GM23338 (cell line): Measurements from ENCODE around the gene TECTA. TPM values are rescaled to one million over a fixed set of nuclear protein-coding genes. Genes with fewer than 3 reads are reported as not detected.

Experiments used
- ATAC-seq: fragments of 200-7000 bp; cut with Tn5 transposase; 3 replicates; pipeline ENCODE4 v1.9.1; 2020
- DNase-seq: peaks from one replicate; pipeline ENCODE4 v3.0.0-alpha.2; 2015; ENCODE audit warnings: low spot score
- H2AFZ ChIP-seq: fragments of 200-600 bp; sonication (generic); 2 replicates; pipeline ENCODE4 v1.8.0; 2016; ENCODE audit warnings: antibody characterized with exemption, mild to moderate bottlenecking, moderate library complexity
- H3F3A ChIP-seq: fragments of 200-600 bp; sonication (generic); replicated peaks from 2 replicates; pipeline ENCODE4 v1.8.0; 2017; ENCODE audit warnings: antibody characterized with exemption, mixed run types, low read depth
- H3K27ac ChIP-seq: fragments of 200-600 bp; sonication (generic); 2 replicates; pipeline ENCODE4 v1.6.1; 2016; ENCODE audit warnings: low read depth
- H3K27me3 ChIP-seq: fragments of 200-600 bp; sonication (generic); 2 replicates; pipeline ENCODE4 v1.8.0; 2016; ENCODE audit warnings: mild to moderate bottlenecking, mixed run types, moderate library complexity; ENCODE audit not compliant: insufficient read depth
- H3K36me3 ChIP-seq: fragments of 200-600 bp; sonication (generic); 2 replicates; pipeline ENCODE4 v1.8.0; 2016; ENCODE audit warnings: mild to moderate bottlenecking; ENCODE audit not compliant: insufficient read depth
- H3K4me1 ChIP-seq: fragments of 200-600 bp; sonication (generic); 2 replicates; pipeline ENCODE4 v1.8.0; 2016; ENCODE audit warnings: mild to moderate bottlenecking, moderate library complexity; ENCODE audit not compliant: insufficient read depth
- H3K4me2 ChIP-seq: fragments of 200-600 bp; sonication (generic); 2 replicates; pipeline ENCODE4 v1.7.1; 2017; ENCODE audit warnings: mixed run types
- H3K4me3 ChIP-seq: fragments of 200-600 bp; sonication (generic); 2 replicates; pipeline ENCODE4 v1.6.1; 2016; ENCODE audit warnings: mixed run types
- H3K79me2 ChIP-seq: fragments of 200-600 bp; sonication (generic); replicated peaks from 2 replicates; pipeline ENCODE4 v1.8.0; 2017; ENCODE audit warnings: mild to moderate bottlenecking; ENCODE audit not compliant: insufficient read depth
- H3K9me2 ChIP-seq: fragments of 200-600 bp; sonication (generic); 2 replicates; pipeline ENCODE4 v1.8.0; 2017; ENCODE audit not compliant: insufficient read depth
- H4K20me1 ChIP-seq: fragments of 200-600 bp; sonication (generic); replicated peaks from 2 replicates; pipeline ENCODE4 v1.8.0; 2017; ENCODE audit warnings: mild to moderate bottlenecking; ENCODE audit not compliant: insufficient read depth
- H3K27ac Mint-ChIP-seq: 2 replicates; pipeline ENCODE4 v1.8.0; 2020; ENCODE audit warnings: inconsistent platforms, mild to moderate bottlenecking, moderate library complexity, mixed read lengths
- H3K27me3 Mint-ChIP-seq: 3 replicates; pipeline ENCODE4 v1.8.0; 2022; ENCODE audit warnings: low read depth, mild to moderate bottlenecking, moderate library complexity, mixed read lengths, inconsistent platforms; ENCODE audit not compliant: insufficient read depth, poor library complexity
- H3K36me3 Mint-ChIP-seq: 3 replicates; pipeline ENCODE4 v1.8.0; 2021; ENCODE audit warnings: low read depth, mild to moderate bottlenecking, inconsistent platforms, moderate library complexity, mixed read lengths
- H3K4me1 Mint-ChIP-seq: 3 replicates; pipeline ENCODE4 v1.8.0; 2020; ENCODE audit warnings: mild to moderate bottlenecking, inconsistent platforms, mixed read lengths
- H3K4me3 Mint-ChIP-seq: 3 replicates; pipeline ENCODE4 v1.8.0; 2021; ENCODE audit warnings: moderate library complexity, mild to moderate bottlenecking, inconsistent platforms, mixed read lengths
- H3K9me3 Mint-ChIP-seq: 3 replicates; pipeline ENCODE4 v1.8.0; 2020; ENCODE audit warnings: moderate library complexity, mild to moderate bottlenecking, inconsistent platforms, mixed read lengths
- CTCF ChIP-seq, 2 experiments: fragments of 200-600 bp in 1 of 2; sonication (generic) in 1 of 2; conservative IDR thresholded peaks; 2 replicates each; pipeline versions ENCODE4 v1.5.1 to v1.6.1; 2016 to 2017; ENCODE audit warnings: antibody characterized with exemption in 2 of 2, low read depth in 2 of 2, mild to moderate bottlenecking in 2 of 2, moderate library complexity in 1 of 2
- ETS1 ChIP-seq: IDR thresholded peaks from 2 replicates; pipeline ENCODE4 v1.6.1; 2016; ENCODE audit warnings: antibody characterized with exemption
- EZH2 ChIP-seq: fragments of 200-600 bp; sonication (generic); IDR thresholded peaks from one replicate; pipeline ENCODE4 v1.8.0; 2017; ENCODE audit warnings: antibody characterized with exemption, mild to moderate bottlenecking, low read depth; ENCODE audit not compliant: unreplicated experiment
- EZH2phosphoT487 ChIP-seq: fragments of 200-600 bp; sonication (generic); IDR thresholded peaks from one replicate; pipeline ENCODE4 v1.8.1; 2018; ENCODE audit warnings: antibody characterized with exemption; ENCODE audit not compliant: unreplicated experiment
- JUNB ChIP-seq: IDR thresholded peaks from one replicate; pipeline ENCODE4 v1.6.1; 2016; ENCODE audit warnings: antibody characterized with exemption; ENCODE audit not compliant: unreplicated experiment
- NANOG ChIP-seq: IDR thresholded peaks from 2 replicates; pipeline ENCODE4 v1.6.1; 2016; ENCODE audit warnings: antibody characterized with exemption, borderline replicate concordance
- POLR2AphosphoS5 ChIP-seq: IDR thresholded peaks from 2 replicates; pipeline ENCODE4 v1.6.1; 2016; ENCODE audit warnings: antibody characterized with exemption, low read depth
- STAT1 ChIP-seq: IDR thresholded peaks from one replicate; pipeline ENCODE4 v1.6.1; 2016; ENCODE audit warnings: antibody characterized with exemption; ENCODE audit not compliant: unreplicated experiment
- ZNF114 ChIP-seq: fragments of 250-450 bp; sonication (Bioruptor Pico); IDR thresholded peaks from 2 replicates; pipeline ENCODE4 v1.5.0; 2020; ENCODE audit warnings: mild to moderate bottlenecking, moderate library complexity
- ZNF331 ChIP-seq: fragments of 250-450 bp; sonication (Bioruptor Pico); IDR thresholded peaks from 2 replicates; pipeline ENCODE4 v1.5.0; 2020; ENCODE audit warnings: low read depth, mild to moderate bottlenecking, moderate library complexity
- ZNF462 ChIP-seq: fragments of 250-450 bp; sonication (Bioruptor Pico); IDR thresholded peaks from 2 replicates; pipeline ENCODE4 v1.5.0; 2020; ENCODE audit warnings: mild to moderate bottlenecking, moderate library complexity
- polyA plus RNA-seq: library from polyadenylated mRNA; unstranded; fragments of >200 nt; fragmentation: Nextera tagmentation; extraction: Ambion mirVana; gene quantifications from 2 replicates; pipeline ENCODE4 v1.2.1, GENCODE V29; 2016
- total RNA-seq: library from RNA; depleted of rRNA; stranded (reverse); fragments of >200 nt; shearing (Covaris generic); gene quantifications from 2 replicates; pipeline ENCODE4 v1.2.3, GENCODE V29; 2014
- TF ChIP-seq, protein P1 (sequence below): IDR thresholded peaks from one replicate; pipeline ENCODE4 v1.6.1; 2018; ENCODE audit warnings: antibody characterized with exemption; ENCODE audit not compliant: unreplicated experiment

The TECTA gene
- total and polyA plus RNA-seq, 2 experiments from 2014 or later: 0.34 to 0.69 TPM

- no peak overlapping the region for H3K27ac ChIP-seq
- H3K4me3 Mint-ChIP-seq: no peak overlapping the region
- 0 out of 2 replicates have a peak, but pooled peaks cover 3% of the 10 kb centered on the region for H3F3A ChIP-seq
- H3K27me3 Mint-ChIP-seq: no peaks in the 10 kb centered on the region
- H3K27me3 ChIP-seq: no peaks in the 10 kb centered on the region
- no peaks in the 10 kb centered on the region for H4K20me1 ChIP-seq
- H3K79me2 ChIP-seq: no peaks in the 10 kb centered on the region
- peaks cover 10% of the 10 kb centered on the region for H3K4me1 Mint-ChIP-seq
- TF ChIP-seq EZH2 (no peak), JUNB (no peak), ZNF114 (CRISPR knock-in tag) (no peak), EZH2phosphoT487 (no peak), ZNF331 (no peak), POLR2AphosphoS5 (no peak), ETS1 (no peak), CTCF (conservative IDR thresholded peaks at IDR 0.05; ENCODE audit: low read depth in 2 of 2) (no peak), ZNF462 (no peak), NANOG (no peak), STAT1 (no peak)
- TF ChIP-seq, protein P1, sequence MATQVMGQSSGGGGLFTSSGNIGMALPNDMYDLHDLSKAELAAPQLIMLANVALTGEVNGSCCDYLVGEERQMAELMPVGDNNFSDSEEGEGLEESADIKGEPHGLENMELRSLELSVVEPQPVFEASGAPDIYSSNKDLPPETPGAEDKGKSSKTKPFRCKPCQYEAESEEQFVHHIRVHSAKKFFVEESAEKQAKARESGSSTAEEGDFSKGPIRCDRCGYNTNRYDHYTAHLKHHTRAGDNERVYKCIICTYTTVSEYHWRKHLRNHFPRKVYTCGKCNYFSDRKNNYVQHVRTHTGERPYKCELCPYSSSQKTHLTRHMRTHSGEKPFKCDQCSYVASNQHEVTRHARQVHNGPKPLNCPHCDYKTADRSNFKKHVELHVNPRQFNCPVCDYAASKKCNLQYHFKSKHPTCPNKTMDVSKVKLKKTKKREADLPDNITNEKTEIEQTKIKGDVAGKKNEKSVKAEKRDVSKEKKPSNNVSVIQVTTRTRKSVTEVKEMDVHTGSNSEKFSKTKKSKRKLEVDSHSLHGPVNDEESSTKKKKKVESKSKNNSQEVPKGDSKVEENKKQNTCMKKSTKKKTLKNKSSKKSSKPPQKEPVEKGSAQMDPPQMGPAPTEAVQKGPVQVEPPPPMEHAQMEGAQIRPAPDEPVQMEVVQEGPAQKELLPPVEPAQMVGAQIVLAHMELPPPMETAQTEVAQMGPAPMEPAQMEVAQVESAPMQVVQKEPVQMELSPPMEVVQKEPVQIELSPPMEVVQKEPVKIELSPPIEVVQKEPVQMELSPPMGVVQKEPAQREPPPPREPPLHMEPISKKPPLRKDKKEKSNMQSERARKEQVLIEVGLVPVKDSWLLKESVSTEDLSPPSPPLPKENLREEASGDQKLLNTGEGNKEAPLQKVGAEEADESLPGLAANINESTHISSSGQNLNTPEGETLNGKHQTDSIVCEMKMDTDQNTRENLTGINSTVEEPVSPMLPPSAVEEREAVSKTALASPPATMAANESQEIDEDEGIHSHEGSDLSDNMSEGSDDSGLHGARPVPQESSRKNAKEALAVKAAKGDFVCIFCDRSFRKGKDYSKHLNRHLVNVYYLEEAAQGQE: no peak
- peaks cover 22% of the 10 kb centered on the region for H3K36me3 Mint-ChIP-seq
- peaks cover 6% of the 10 kb centered on the region for H3K4me1 ChIP-seq
- no peak overlapping the region for H3K4me3 ChIP-seq
- H3K4me2 ChIP-seq: no peak overlapping the region
- ATAC-seq (no peak), DNase-seq (no peak)
- no peak overlapping the region for H2AFZ ChIP-seq
- H3K9me2 ChIP-seq: peaks cover 6% of the 10 kb centered on the region; the same call in 1 of the 2 replicates
- peaks cover 35% of the 10 kb centered on the region for H3K9me3 Mint-ChIP-seq
- 0 out of 2 replicates have a peak, but pooled peaks cover 8% of the 10 kb centered on the region for H3K36me3 ChIP-seq
- no peak overlapping the region for H3K27ac Mint-ChIP-seq
Observed at GRCh38 chr11:121229495-121230215, 128.6 kb downstream of the TECTA start.
